Measurements from ENCODE around the gene FN3KRP. TPM values are rescaled to one million over a fixed set of nuclear protein-coding genes. Genes with fewer than 3 reads are reported as not detected.

The FN3KRP gene, protein sequence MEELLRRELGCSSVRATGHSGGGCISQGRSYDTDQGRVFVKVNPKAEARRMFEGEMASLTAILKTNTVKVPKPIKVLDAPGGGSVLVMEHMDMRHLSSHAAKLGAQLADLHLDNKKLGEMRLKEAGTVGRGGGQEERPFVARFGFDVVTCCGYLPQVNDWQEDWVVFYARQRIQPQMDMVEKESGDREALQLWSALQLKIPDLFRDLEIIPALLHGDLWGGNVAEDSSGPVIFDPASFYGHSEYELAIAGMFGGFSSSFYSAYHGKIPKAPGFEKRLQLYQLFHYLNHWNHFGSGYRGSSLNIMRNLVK
- polyA plus RNA-seq: 10 to 100 TPM; 23.7 to 76.6 (median 47.3) TPM

DNA sequence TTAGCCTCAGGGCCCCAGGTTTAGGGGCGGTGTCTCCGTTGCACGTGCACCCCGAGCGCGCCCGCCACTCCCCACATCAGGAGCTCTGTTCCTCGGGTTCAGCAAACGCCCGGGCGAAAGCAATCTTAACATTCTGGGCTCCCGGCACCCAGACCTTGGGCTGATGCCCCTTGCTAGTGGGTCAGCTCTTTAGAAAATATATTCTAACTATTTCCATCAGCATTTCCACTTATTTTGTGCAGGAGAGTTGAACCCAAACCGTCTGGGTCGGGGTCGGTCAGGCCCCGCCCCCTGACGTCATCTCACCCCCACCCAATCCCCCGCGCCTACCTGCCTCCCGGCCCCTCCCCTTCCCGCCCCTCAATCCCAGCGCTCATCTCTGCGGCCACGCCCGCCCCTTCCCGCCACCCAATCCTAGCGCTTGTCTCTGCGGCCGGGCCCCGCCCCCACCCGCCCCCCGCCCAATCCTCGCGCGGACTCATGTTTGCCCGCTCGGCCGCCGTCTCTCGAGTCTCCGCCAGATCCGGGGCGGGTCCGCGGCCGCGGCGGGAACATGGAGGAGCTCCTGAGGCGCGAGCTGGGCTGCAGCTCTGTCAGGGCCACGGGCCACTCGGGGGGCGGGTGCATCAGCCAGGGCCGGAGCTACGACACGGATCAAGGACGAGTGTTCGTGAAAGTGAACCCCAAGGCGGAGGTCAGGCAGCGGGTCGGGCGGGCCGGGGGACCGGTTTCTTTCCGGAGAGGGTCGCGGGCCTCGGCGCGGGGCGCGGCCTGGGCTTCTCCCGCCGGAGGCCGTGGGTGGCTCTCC is at the start of gene FN3KRP:
TSS of gene FN3KRP (plus strand) at position 504 of the 808 bp plus-strand sequence. CDS start at position 554, 50 bp downstream.
- peak within 1 kb of the TSS; percentile 93 to 97 (median 95) for H3K4me3 Mint-ChIP-seq
- peak within 1 kb of the TSS; percentile 76 to 94 (median 93) for H3K27ac Mint-ChIP-seq
- H3K9me3 Mint-ChIP-seq: no peaks in the 10 kb centered on the region
- peak; percentile 85 to 89 (median 89) for DNase-seq
- peaks cover 0 to 7% (median 5%) of the 10 kb centered on the region in 3 donors for H3K36me3 Mint-ChIP-seq
- H3K4me1 Mint-ChIP-seq: peaks cover 24 to 28% of the 10 kb centered on the region in 2 donors
- H3K27me3 Mint-ChIP-seq (ENCODE audit: low read depth in 3 of 3): peaks cover 2 to 12% (median 7%) of the 10 kb centered on the region in 3 donors

DNA sequence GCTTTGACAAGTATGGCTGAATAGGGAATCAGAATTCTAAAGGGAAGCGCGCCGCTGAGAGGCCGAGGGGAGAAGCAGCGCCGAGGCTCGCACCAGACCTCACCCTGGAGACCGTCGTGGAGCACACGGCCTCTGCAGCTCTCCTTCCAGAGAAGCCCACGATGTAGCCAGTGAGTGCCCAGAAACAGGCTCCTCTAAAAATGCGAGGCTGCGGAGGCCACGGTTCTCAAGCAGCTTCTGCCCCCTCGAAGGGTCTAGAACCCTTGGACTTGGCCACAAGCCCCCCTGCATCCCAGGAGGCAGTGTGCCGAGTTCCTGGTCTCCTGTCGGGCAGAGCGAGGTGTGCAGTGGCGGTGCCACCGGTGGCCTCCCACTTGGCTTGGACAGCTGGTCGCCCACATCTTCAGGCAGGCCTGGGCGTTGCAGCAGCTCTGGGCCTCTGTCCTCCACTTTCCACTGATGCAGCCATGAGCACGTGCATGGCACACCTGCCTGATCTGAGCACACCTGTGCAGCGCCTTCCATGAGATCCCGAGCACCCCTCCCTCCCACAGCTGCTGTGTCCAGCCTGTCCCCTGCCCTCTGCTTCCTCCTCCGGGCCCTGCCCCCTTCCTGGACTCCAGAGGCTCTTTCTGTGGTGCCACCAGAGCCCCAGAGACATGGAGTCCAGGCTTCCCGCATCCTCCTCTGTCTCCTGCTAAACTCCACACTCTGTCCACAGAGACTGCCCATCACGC is 49.4 kb upstream of the FN3KRP start:
- peak overlapping the region in 1 of 5 donors; percentile 18 for H3K4me3 Mint-ChIP-seq
- peaks cover 0 to 4% (median 2%) of the 10 kb centered on the region in 3 donors for H3K27me3 Mint-ChIP-seq (ENCODE audit: low read depth in 3 of 3)
- no peak overlapping the region for H3K27ac Mint-ChIP-seq

DNA sequence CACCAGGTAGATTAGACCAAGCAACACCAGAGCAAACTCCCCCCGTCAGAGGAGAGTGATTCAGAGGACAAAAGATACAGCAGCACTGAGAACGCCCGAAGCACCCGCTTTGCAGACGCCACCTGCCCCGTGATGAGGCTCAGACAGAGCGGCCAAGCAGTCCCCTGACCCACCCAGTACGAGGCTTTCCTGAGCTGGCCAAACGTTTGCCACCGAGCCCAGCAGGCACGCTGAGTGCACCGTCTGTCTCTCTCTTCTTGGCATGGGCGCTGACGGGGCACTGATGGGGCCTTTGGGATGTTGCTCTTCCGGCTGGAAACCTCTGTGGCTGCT is 48.9 kb upstream of the FN3KRP start:
- DNase-seq: no peak
- Mint-ChIP-seq H3K4me3 (peak overlapping the region in 1 of 5 donors; percentile 18), H3K9me3 (no peaks in the 10 kb centered on the region), H3K27me3 (ENCODE audit: low read depth in 3 of 3) (peaks cover 0 to 4% (median 2%) of the 10 kb centered on the region in 3 donors), H3K4me1 (peaks cover 7 to 13% of the 10 kb centered on the region in 2 donors), H3K36me3 (no peaks in the 10 kb centered on the region), H3K27ac (no peak overlapping the region)

More for the DNA sequence above, 49.4 kb upstream of the FN3KRP start:
- Mint-ChIP-seq H3K36me3 (no peaks in the 10 kb centered on the region), H3K9me3 (no peaks in the 10 kb centered on the region), H3K4me1 (peaks cover 7 to 13% of the 10 kb centered on the region in 2 donors)
- DNase-seq: no peak

DNA sequence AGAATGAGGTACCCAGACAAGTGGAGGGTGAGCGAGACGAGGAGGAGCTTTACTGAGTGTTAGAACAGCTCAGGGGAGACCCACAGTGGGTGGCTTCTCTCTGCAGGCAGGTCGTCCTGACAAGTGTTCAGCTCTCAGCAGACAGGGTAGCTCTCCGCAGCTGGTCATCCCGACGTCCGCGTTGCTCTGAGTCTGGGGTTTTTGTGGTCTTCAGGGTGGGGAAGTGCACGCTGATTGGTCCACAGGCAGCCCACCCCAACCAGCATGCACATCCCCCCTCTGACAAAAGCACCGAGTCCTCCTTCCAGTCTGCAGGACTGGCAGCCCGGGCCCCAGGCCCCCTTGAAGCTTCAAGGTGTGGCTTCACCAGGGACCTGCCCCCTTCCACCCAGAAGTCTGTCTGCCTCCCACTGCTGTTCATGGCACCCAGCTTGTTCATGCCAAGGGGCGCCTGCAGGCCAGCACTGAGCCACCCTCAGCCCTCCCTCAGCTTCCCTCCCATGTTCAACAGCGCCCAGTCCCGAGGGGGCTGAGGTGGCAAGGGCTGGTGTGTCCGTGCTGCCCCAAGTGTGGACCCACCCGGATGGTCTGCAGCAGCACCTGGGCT is 48.4 kb upstream of the FN3KRP start:
- DNase-seq: no peak
- Mint-ChIP-seq H3K4me3 (peak overlapping the region in 1 of 5 donors; percentile 68), H3K9me3 (no peaks in the 10 kb centered on the region), H3K27me3 (ENCODE audit: low read depth in 3 of 3) (peaks cover 0 to 4% (median 2%) of the 10 kb centered on the region in 3 donors), H3K4me1 (peaks cover 7 to 13% of the 10 kb centered on the region in 2 donors), H3K36me3 (no peaks in the 10 kb centered on the region), H3K27ac (no peak overlapping the region)

DNA sequence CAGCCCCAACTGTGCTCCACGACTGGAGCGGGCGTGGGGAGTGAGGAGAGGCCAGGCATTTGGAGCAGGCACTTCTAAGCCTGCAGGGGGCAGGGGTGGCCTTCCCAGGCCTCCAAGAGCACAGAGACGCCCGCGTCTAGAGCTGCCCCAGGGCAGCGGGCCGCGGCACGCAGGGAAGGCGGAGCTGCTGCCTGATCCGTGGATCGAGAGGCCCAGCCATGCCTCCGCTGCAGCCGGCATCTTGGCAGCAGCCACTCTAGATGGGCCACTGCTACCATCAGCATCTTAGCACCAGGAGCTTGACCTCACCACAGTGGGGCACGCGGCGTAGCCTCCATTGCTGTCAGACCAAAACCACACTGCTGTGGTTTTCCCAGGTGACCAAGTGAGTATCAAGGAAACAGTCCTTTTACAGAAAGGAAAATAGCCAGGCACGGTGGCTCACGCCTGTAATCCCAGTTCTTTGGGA is 47.8 kb upstream of the FN3KRP start:
- H3K36me3 Mint-ChIP-seq: no peaks in the 10 kb centered on the region
- H3K4me3 Mint-ChIP-seq: peak overlapping the region in 3 of 5 donors; percentile 16 to 68 (median 21)
- no peak overlapping the region for H3K27ac Mint-ChIP-seq
- H3K27me3 Mint-ChIP-seq (ENCODE audit: low read depth in 3 of 3): peaks cover 0 to 4% (median 2%) of the 10 kb centered on the region in 3 donors
- peak; percentile 18 to 45 (median 22) for DNase-seq
- H3K4me1 Mint-ChIP-seq: peaks cover 7 to 13% of the 10 kb centered on the region in 2 donors
- H3K9me3 Mint-ChIP-seq: no peaks in the 10 kb centered on the region

DNA sequence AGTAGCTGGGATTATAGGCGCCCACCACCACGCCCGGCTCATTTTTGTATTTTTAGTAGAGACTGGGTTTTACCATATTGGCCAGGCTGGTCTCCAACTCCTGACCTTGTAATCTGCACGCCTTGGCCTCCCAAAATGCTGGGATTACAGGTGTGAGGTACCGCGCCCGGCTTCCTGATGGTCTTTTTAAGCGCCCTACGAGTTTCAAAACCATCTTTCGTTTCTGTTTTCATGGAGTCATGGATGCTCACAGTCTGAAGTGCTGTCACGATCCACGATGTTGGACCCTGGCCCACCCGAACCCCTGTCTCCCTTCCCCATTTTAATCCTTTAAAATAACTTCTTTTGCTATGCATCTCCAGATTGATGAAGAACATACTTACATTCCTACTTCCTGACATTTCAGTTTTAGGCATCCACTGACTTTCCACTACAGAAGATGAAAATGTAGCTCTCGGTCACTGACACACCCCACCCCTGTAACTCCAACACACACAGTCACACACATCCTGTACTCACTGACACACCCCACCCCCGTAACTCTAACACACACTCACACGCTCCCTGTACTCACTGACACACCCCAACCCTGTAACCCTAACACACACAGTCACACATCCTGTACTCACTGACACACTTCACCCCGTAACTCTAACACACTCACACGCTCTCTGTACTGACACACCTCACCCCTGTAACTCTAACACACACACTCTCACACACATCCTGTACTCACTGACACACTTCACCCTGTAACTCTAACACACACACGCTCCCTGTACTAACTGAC is 45.6 kb upstream of the FN3KRP start:
- no peak for DNase-seq
- no peaks in the 10 kb centered on the region for H3K9me3 Mint-ChIP-seq

DNA sequence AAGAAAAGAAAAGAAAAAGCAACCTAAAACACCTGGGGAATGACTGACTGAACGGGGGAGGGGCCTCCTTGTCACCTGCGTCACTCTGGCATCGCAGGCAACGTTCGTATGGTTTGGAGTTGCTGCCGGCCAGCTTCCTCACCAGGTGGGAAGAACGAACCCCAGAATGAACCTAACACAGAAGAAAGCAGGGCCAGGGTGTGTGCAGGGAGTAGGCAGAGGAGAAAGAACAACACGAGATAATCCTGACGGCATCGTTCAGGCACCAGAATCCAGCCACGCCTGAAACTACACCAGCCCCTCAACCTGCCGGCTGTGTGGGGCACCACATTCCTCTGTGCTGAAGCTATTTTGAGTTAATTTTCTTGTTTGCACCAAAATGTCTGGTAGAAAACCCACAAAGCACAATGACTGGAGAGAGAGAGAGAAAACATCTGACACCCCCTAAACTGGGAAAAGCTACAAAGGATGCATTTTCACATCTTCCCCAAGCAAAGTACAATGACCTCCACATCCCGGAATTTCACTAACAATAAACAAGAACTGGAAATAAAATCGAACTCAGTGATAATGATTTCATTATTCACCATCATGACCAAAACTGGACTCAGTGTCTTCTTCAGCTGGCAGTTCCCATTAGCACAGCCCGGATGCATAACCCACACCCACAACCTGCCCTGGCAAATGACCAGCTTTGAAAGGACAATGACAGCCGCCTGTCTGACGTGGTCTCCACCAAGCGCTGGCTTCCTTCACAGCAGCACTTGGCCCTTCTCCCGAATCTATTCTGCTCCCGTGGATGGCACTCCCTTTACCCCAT is 41.6 kb upstream of the FN3KRP start:
- no peak overlapping the region for H3K4me3 Mint-ChIP-seq
- no peak overlapping the region for H3K27ac Mint-ChIP-seq
- DNase-seq: no peak
- peaks cover 0 to 7% (median 4%) of the 10 kb centered on the region in 3 donors for H3K27me3 Mint-ChIP-seq (ENCODE audit: low read depth in 3 of 3)
- H3K36me3 Mint-ChIP-seq: no peaks in the 10 kb centered on the region
- peaks cover 0 to 7% of the 10 kb centered on the region in 2 donors for H3K4me1 Mint-ChIP-seq
- H3K9me3 Mint-ChIP-seq: no peaks in the 10 kb centered on the region

More for the DNA sequence above, 45.6 kb upstream of the FN3KRP start:
- Mint-ChIP-seq H3K4me1 (peaks cover 7 to 13% of the 10 kb centered on the region in 2 donors), H3K36me3 (no peaks in the 10 kb centered on the region), H3K4me3 (no peak overlapping the region), H3K27me3 (ENCODE audit: low read depth in 3 of 3) (peaks cover 0 to 4% (median 0%) of the 10 kb centered on the region in 3 donors), H3K27ac (peak overlapping the region in 1 of 6 donors; percentile 27)

DNA sequence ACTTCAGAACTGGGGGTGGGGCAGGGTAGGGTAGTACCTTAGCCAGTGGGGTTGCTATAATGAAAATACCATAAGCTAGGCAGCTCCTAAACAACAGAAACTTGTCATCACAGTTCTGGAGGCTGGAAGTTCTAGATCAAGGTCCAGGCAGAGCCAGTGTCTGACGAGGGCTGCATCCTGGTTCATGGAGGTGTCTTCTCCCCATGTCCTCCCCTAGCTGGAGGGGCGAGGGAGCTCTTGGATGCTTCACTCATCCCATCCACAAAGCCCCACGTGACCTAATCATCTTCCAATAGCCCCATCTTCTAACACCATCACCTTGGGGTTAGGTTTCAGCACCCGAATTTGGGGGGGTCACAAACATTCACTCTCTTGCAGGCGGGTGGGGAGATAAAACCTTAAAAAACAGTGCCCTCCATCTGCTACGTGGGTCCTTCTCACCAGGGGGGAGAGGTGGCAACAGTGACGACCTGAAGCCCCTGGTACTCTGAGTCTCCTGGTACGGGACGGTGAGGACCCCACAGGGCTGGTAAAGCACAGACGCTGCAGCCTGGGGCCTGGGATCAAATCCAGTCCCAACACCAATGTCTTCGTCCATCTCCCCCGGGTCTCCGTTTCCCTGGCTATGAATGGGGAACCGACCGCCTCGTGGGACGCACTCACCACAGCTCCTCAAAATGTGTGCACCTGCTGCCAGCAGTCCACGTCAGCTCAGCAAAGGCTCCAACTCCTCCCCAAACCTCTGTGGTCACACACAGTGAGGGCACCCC is 40.8 kb upstream of the FN3KRP start:
- no peak overlapping the region for H3K4me3 Mint-ChIP-seq
- peaks cover 0 to 7% of the 10 kb centered on the region in 2 donors for H3K4me1 Mint-ChIP-seq
- no peaks in the 10 kb centered on the region for H3K9me3 Mint-ChIP-seq
- H3K27me3 Mint-ChIP-seq (ENCODE audit: low read depth in 3 of 3): peaks cover 0 to 7% (median 4%) of the 10 kb centered on the region in 3 donors
- no peak overlapping the region for H3K27ac Mint-ChIP-seq
- no peak for DNase-seq
- no peaks in the 10 kb centered on the region for H3K36me3 Mint-ChIP-seq

DNA sequence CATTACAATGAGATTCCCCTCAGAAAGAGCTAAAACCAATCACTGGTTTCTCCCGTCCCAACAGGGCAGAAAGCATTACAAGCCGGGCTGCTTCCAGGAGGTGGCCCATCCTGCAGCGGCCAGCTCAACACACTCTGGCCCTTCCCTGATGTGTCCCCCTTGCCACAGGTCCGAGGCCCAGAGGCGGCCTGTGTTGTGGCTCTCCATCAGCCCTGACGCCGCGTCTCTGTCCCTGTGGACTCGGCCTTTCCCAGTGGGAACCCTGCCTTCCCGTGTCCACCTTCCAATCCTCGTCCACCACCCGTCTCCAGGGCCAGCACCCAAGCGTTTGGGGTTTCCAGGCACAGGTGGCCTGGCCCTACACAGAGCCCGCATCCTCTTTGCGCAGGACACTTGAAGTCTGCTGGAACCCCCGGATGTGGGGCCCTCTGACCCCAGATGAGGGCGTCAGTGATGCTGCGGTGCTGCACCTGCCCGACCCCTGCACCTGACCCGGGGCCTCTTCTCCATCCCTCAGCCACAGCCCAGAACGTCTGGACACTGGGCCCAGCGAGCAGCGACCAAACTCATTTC is 39.1 kb upstream of the FN3KRP start:
- no peak overlapping the region for H3K4me3 Mint-ChIP-seq
- H3K36me3 Mint-ChIP-seq: peaks cover 3 to 8% (median 7%) of the 10 kb centered on the region in 3 donors
- peaks cover 0 to 9% (median 8%) of the 10 kb centered on the region in 6 donors for H3K9me3 Mint-ChIP-seq
- no peak for DNase-seq
- H3K27me3 Mint-ChIP-seq (ENCODE audit: low read depth in 3 of 3): peaks cover 2 to 9% (median 2%) of the 10 kb centered on the region in 3 donors
- H3K27ac Mint-ChIP-seq: no peak overlapping the region
- no peaks in the 10 kb centered on the region for H3K4me1 Mint-ChIP-seq

DNA sequence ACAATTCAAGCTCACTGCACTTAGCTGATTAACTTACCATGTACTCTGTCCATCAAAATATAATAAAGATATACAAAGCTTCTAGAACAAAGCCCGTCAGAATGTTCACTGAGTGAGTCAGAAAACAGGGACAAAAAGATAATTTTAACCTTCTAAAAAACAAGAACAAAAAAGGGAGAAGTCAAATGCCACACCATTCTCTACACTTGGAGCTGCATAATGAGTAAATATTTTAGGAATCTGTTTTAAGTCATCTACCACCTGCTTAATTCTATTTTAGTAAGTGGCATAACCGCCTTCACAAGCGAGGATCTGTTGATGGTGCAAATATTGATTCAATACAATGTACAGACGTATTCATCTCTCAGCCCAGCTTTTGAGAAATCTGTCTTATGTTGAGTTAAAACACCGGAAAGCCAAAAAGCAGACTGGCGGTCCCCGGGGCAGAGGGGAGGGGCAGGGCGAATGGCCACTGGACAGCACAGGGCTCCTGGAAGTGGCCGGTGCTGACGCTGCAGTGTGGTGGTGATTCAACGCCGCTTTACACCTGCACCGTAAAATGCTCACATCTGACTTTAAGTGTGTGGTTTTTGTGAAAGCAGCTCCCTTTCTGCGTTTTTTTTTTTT is 38.1 kb upstream of the FN3KRP start:
- H3K36me3 Mint-ChIP-seq: peaks cover 3 to 10% (median 7%) of the 10 kb centered on the region in 3 donors
- H3K27me3 Mint-ChIP-seq (ENCODE audit: low read depth in 3 of 3): peaks cover 2 to 9% (median 2%) of the 10 kb centered on the region in 3 donors
- no peak overlapping the region for H3K4me3 Mint-ChIP-seq
- no peaks in the 10 kb centered on the region for H3K4me1 Mint-ChIP-seq
- H3K27ac Mint-ChIP-seq: no peak overlapping the region
- no peak for DNase-seq
- peaks cover 0 to 9% (median 8%) of the 10 kb centered on the region in 6 donors for H3K9me3 Mint-ChIP-seq
